SU-DHL-6 (cell line): ENCODE measurements around the gene TEAD1.

Experiments used
- H2AFZ ChIP-seq: fragments of 200-600 bp; sonication (generic); 2 replicates; pipeline ENCODE4 v1.6.1; 2014; ENCODE audit warnings: low read depth, mild to moderate bottlenecking, moderate library complexity, mixed read lengths, antibody characterized with exemption, low read length; ENCODE audit not compliant: severe bottlenecking
- H3F3A ChIP-seq: fragments of 200-600 bp; shearing (Covaris generic); 2 replicates; pipeline ENCODE4 v1.6.0; 2016; ENCODE audit warnings: antibody characterized with exemption, mild to moderate bottlenecking; ENCODE audit not compliant: insufficient read depth
- H3K27ac ChIP-seq: fragments of 200-600 bp; sonication (generic); 2 replicates; pipeline ENCODE4 v1.5.1; 2016; ENCODE audit warnings: low read depth, mild to moderate bottlenecking, low read length, moderate library complexity, mixed read lengths
- H3K27me3 ChIP-seq: fragments of 200-600 bp; sonication (generic), shearing (Covaris generic); 2 replicates; pipeline ENCODE4 v1.6.0; 2014; ENCODE audit warnings: mild to moderate bottlenecking, low read length
- H3K36me3 ChIP-seq: fragments of 200-600 bp; sonication (generic); 2 replicates; pipeline ENCODE4 v1.6.1; 2014; ENCODE audit warnings: mild to moderate bottlenecking, low read length, mixed read lengths
- H3K4me2 ChIP-seq: fragments of 300-600, 200-600 bp; shearing (Covaris generic), sonication (generic); 2 replicates; pipeline ENCODE4 v1.6.0; 2014; ENCODE audit warnings: low read length, low read depth, mild to moderate bottlenecking; ENCODE audit not compliant: poor library complexity, severe bottlenecking
- H3K4me3 ChIP-seq: fragments of 200-600 bp; sonication (generic); 2 replicates; pipeline ENCODE4 v1.5.1; 2014; ENCODE audit warnings: antibody characterized with exemption, low read length, mild to moderate bottlenecking, mixed read lengths; ENCODE audit not compliant: insufficient read depth, poor library complexity, severe bottlenecking
- H3K79me2 ChIP-seq: fragments of 200-600 bp; sonication (generic); 2 replicates; pipeline ENCODE4 v1.6.1; 2014; ENCODE audit warnings: mild to moderate bottlenecking, low read length, moderate library complexity; ENCODE audit not compliant: insufficient read depth
- H3K9ac ChIP-seq: fragments of 200-600 bp; sonication (generic); 2 replicates; pipeline ENCODE4 v1.7.0; 2014; ENCODE audit warnings: mild to moderate bottlenecking, low read length
- H3K9me2 ChIP-seq: fragments of 200-600 bp; sonication (generic); replicated peaks from 2 replicates; pipeline ENCODE4 v1.6.1; 2014; ENCODE audit warnings: low read length; ENCODE audit not compliant: insufficient read depth
- H3K9me3 ChIP-seq: fragments of 200-600 bp; sonication (generic); 2 replicates; pipeline ENCODE4 v1.6.1; 2014; ENCODE audit warnings: low read length, mixed read lengths; ENCODE audit not compliant: insufficient read depth
- H4K20me1 ChIP-seq: fragments of 200-600 bp; sonication (generic); 2 replicates; pipeline ENCODE4 v1.6.1; 2014; ENCODE audit warnings: low read depth, mild to moderate bottlenecking, antibody characterized with exemption, low read length, moderate library complexity, mixed read lengths
- EZH2phosphoT487 ChIP-seq: fragments of 200-600 bp; sonication (generic), shearing (Covaris generic); conservative IDR thresholded peaks from 2 replicates; pipeline ENCODE4 v1.6.1; 2018; ENCODE audit warnings: mild to moderate bottlenecking, antibody characterized with exemption, low read length, moderate library complexity, mixed read lengths
- TF ChIP-seq, protein P1 (sequence below): fragments of 200-600 bp; sonication (generic); IDR thresholded peaks from one replicate; pipeline ENCODE4 v1.5.1; 2017; ENCODE audit warnings: antibody characterized with exemption, mild to moderate bottlenecking, low read length, moderate library complexity; ENCODE audit not compliant: insufficient read depth, poor library complexity, severe bottlenecking

Gene TEAD1

DNA sequence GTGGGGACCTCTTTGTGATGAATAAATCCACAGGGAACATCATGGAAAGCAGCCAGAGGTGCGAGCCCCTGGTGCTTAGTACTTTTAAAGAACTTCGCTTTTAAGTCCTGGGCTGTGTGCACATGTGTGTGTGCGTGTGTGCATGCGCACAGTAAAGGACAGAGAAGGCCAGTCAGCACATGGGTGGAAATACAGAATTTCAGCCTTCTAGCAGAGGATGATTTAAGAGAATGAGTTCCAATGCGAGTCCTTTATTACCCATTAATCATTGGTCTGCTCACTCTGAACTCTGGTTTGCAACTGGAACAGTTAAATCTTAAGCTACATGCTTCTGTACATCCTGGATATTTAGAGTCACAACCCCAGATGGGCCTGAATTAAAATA, 18.9 kb downstream of the TEAD1 start:
- Histone ChIP-seq H3K27ac (no peak overlapping the region), H3K4me3 (no peak overlapping the region)

DNA sequence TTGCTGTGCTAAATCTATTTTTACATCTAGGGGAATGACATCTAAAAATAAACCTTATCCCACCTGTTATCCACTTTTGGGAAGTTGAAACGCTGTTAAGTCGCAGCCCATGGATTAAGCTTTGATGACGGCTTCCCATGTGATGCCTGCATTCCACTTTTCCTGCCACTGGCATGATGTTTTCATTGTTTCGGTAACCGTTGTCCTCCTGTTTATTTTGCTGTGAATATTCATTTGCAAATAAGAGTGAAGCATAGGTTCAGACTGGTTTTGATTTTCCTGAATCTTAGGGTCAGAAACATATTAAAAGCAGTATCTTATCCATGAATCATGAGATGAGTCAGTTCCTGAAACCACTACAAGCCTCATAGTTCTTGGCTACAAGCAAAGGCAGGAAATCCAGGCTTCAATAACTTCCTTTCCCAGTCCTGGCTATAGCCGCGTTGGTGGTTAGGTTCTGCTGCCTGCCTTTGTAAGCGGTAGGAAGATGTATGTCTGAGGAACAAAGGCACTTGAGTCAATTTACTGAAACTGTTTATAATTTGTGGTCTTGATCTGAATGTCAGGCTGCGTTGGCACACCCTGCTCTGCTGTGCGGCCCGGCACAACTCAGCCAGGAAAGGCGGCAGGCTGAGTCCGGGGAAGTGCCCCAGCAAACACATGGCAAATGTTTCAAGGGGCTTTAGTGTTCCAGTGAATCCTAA, 19.4 kb downstream of the TEAD1 start:
- Histone ChIP-seq H3K9me3 (no peaks in the 10 kb centered on the region), H4K20me1 (no peaks in the 10 kb centered on the region), H2AFZ (no peak overlapping the region), H3K79me2 (no peaks in the 10 kb centered on the region), H3K27me3 (no peaks in the 10 kb centered on the region), H3K4me3 (no peak overlapping the region), H3K9me2 (no peaks in the 10 kb centered on the region), H3K4me2 (no peak overlapping the region), H3K27ac (no peak overlapping the region), H3F3A (no peaks in the 10 kb centered on the region), H3K9ac (no peak overlapping the region), H3K36me3 (no peaks in the 10 kb centered on the region)
- TF ChIP-seq EZH2phosphoT487 = no peak
- TF ChIP-seq, protein P1, sequence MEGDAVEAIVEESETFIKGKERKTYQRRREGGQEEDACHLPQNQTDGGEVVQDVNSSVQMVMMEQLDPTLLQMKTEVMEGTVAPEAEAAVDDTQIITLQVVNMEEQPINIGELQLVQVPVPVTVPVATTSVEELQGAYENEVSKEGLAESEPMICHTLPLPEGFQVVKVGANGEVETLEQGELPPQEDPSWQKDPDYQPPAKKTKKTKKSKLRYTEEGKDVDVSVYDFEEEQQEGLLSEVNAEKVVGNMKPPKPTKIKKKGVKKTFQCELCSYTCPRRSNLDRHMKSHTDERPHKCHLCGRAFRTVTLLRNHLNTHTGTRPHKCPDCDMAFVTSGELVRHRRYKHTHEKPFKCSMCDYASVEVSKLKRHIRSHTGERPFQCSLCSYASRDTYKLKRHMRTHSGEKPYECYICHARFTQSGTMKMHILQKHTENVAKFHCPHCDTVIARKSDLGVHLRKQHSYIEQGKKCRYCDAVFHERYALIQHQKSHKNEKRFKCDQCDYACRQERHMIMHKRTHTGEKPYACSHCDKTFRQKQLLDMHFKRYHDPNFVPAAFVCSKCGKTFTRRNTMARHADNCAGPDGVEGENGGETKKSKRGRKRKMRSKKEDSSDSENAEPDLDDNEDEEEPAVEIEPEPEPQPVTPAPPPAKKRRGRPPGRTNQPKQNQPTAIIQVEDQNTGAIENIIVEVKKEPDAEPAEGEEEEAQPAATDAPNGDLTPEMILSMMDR = no peak

More for the DNA sequence above, 18.9 kb downstream of the TEAD1 start:
- Histone ChIP-seq H3F3A (no peaks in the 10 kb centered on the region), H3K4me2 (no peak overlapping the region), H3K36me3 (no peaks in the 10 kb centered on the region), H3K9ac (no peak overlapping the region), H3K9me2 (no peaks in the 10 kb centered on the region), H3K9me3 (no peaks in the 10 kb centered on the region), H2AFZ (no peak overlapping the region), H3K27me3 (no peaks in the 10 kb centered on the region), H4K20me1 (no peaks in the 10 kb centered on the region), H3K79me2 (no peaks in the 10 kb centered on the region)
- TF ChIP-seq EZH2phosphoT487 = no peak
- TF ChIP-seq, protein P1 = no peak

DNA sequence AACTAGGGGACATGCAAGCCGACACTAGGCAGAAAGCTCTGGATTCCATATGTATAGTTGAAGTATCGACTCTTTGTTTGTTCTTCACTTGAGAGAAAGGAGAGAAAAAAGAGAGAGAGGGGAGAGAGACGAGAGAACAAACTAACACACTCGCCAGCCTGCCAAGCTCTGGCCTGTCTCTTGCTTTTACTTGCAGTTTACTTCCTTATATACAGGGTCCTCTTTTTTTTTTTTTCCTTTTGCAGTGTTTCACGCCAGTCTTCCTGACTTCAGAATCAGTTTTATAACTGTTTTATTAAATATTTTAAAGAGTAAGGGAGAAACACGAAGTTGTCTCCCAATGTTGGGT, 19.9 kb downstream of the TEAD1 start:
- Histone ChIP-seq H3K9ac (no peak overlapping the region), H3K27ac (no peak overlapping the region), H3K9me3 (no peaks in the 10 kb centered on the region), H4K20me1 (no peaks in the 10 kb centered on the region), H3K4me2 (no peak overlapping the region), H3K36me3 (no peaks in the 10 kb centered on the region), H3K79me2 (no peaks in the 10 kb centered on the region), H3F3A (no peaks in the 10 kb centered on the region), H3K27me3 (no peaks in the 10 kb centered on the region), H2AFZ (no peak overlapping the region), H3K9me2 (no peaks in the 10 kb centered on the region), H3K4me3 (no peak overlapping the region)
- no peak for TF ChIP-seq EZH2phosphoT487
- TF ChIP-seq, protein P1 = no peak
